SK-N-SH treated with all-trans-retinoic acid at 6 μM for 48 hours (cell line): Measurements from ENCODE around the gene KRTAP10-3.

Experiments
- ATAC-seq: fragments of 200-7000 bp; cut with Tn5 transposase; 3 replicates; pipeline ENCODE4 v1.9.1; 2020; ENCODE audit warnings: mild to moderate bottlenecking, moderate library complexity
- ARNTL ChIP-seq: fragments of 450-650 bp; formaldehyde crosslinking; IDR thresholded peaks from 2 replicates; pipeline ENCODE4 v1.5.0; 2020; ENCODE audit warnings: low read depth, mild to moderate bottlenecking, moderate library complexity, borderline replicate concordance
- BACH2 ChIP-seq: fragments of 250-450 bp; sonication (Bioruptor Pico); IDR thresholded peaks from 2 replicates; pipeline ENCODE4 v1.9.0; 2021; ENCODE audit warnings: mild to moderate bottlenecking, borderline replicate concordance
- CREB5 ChIP-seq: fragments of 250-450 bp; sonication (Bioruptor Pico); IDR thresholded peaks from 2 replicates; pipeline ENCODE4 v1.5.1; 2020; ENCODE audit warnings: low read depth, mild to moderate bottlenecking, moderate library complexity
- CSDC2 ChIP-seq: fragments of 250-450 bp; sonication (Bioruptor Pico); IDR thresholded peaks from 2 replicates; pipeline ENCODE4 v1.5.0; 2020; ENCODE audit warnings: mild to moderate bottlenecking, moderate library complexity
- CSRNP3 ChIP-seq: fragments of 250-450 bp; sonication (Bioruptor Pico); IDR thresholded peaks from 2 replicates; pipeline ENCODE4 v1.5.1; 2021; ENCODE audit warnings: mild to moderate bottlenecking, moderate library complexity
- ESRRG ChIP-seq: fragments of 250-450 bp; sonication (Bioruptor Pico); IDR thresholded peaks from 2 replicates; pipeline ENCODE4 v1.6.1; 2021; ENCODE audit warnings: mild to moderate bottlenecking
- GLIS3 ChIP-seq: fragments of 250-450 bp; sonication (Bioruptor Pico); IDR thresholded peaks from 2 replicates; pipeline ENCODE4 v1.5.0; 2020; ENCODE audit warnings: mild to moderate bottlenecking, moderate library complexity
- ISL1 ChIP-seq: fragments of 250-450 bp; sonication (Bioruptor Pico); IDR thresholded peaks from 2 replicates; pipeline ENCODE4 v2.1.2; 2022; ENCODE audit warnings: mild to moderate bottlenecking, moderate library complexity
- OSR1 ChIP-seq: fragments of 250-450 bp; sonication (Bioruptor Pico); IDR thresholded peaks from 2 replicates; pipeline ENCODE4 v1.8.0; 2022; ENCODE audit warnings: moderate library complexity, mild to moderate bottlenecking, inconsistent platforms
- PATZ1 ChIP-seq: fragments of 250-450 bp; sonication (Bioruptor Pico); IDR thresholded peaks from 2 replicates; pipeline ENCODE4 v1.8.0; 2020; ENCODE audit warnings: mild to moderate bottlenecking, moderate library complexity, borderline replicate concordance
- POU6F1 ChIP-seq: fragments of 250-450 bp; sonication (Bioruptor Pico); IDR thresholded peaks from 2 replicates; pipeline ENCODE4 v1.8.0; 2021; ENCODE audit warnings: low read depth, mild to moderate bottlenecking, moderate library complexity, borderline replicate concordance
- PPARA ChIP-seq: fragments of 250-450 bp; sonication (Bioruptor Pico); IDR thresholded peaks from 2 replicates; pipeline ENCODE4 v1.5.0; 2020; ENCODE audit warnings: mild to moderate bottlenecking, borderline replicate concordance
- RARB ChIP-seq: fragments of 250-450 bp; sonication (Bioruptor Pico); IDR thresholded peaks from 2 replicates; pipeline ENCODE4 v1.8.0; 2021; ENCODE audit warnings: mild to moderate bottlenecking, moderate library complexity
- SNAI2 ChIP-seq: fragments of 250-450 bp; sonication (Bioruptor Pico); IDR thresholded peaks from 2 replicates; pipeline ENCODE4 v1.5.0; 2020; ENCODE audit warnings: mild to moderate bottlenecking, moderate library complexity
- TCF4 ChIP-seq: fragments of 250-450 bp; sonication (Bioruptor Pico); IDR thresholded peaks from 2 replicates; pipeline ENCODE4 v1.8.0; 2021; ENCODE audit warnings: mild to moderate bottlenecking, moderate library complexity, borderline replicate concordance
- TOX ChIP-seq: fragments of 250-450 bp; sonication (Bioruptor Pico); IDR thresholded peaks from 2 replicates; pipeline ENCODE4 v1.8.0; 2021; ENCODE audit warnings: mild to moderate bottlenecking, moderate library complexity, borderline replicate concordance
- TSHZ2 ChIP-seq: fragments of 250-450 bp; sonication (Bioruptor Pico); IDR thresholded peaks from 2 replicates; pipeline ENCODE4 v1.5.0; 2020; ENCODE audit warnings: mild to moderate bottlenecking, moderate library complexity
- ZC3H10 ChIP-seq: fragments of 250-450 bp; sonication (Bioruptor Pico); IDR thresholded peaks from 2 replicates; pipeline ENCODE4 v1.5.1; 2021; ENCODE audit warnings: mild to moderate bottlenecking, moderate library complexity
- ZFP3 ChIP-seq: fragments of 250-450 bp; sonication (Bioruptor Pico); IDR thresholded peaks from 2 replicates; pipeline ENCODE4 v1.5.0; 2020; ENCODE audit warnings: mild to moderate bottlenecking, moderate library complexity
- ZFP30 ChIP-seq: fragments of 450-650 bp; formaldehyde crosslinking; IDR thresholded peaks from 2 replicates; pipeline ENCODE4 v1.5.0; 2022; ENCODE audit warnings: mild to moderate bottlenecking, moderate library complexity
- ZNF565 ChIP-seq: fragments of 450-650 bp; formaldehyde crosslinking; conservative IDR thresholded peaks from 2 replicates; pipeline ENCODE4 v1.5.0; 2020; ENCODE audit warnings: low read depth, mild to moderate bottlenecking, moderate library complexity
- ZNF70 ChIP-seq: fragments of 450-650 bp; formaldehyde crosslinking; IDR thresholded peaks from 2 replicates; pipeline ENCODE4 v1.5.0; 2020; ENCODE audit warnings: mild to moderate bottlenecking, moderate library complexity
- ZNF8 ChIP-seq: fragments of 450-650 bp; formaldehyde crosslinking; IDR thresholded peaks from 2 replicates; pipeline ENCODE4 v1.5.0; 2020; ENCODE audit warnings: mild to moderate bottlenecking, moderate library complexity

The KRTAP10-3 gene

GRCh38 chr21:44524414-44525371, 33.9 kb downstream of the KRTAP10-3 start:
- TF ChIP-seq SNAI2 (CRISPR knock-in tag), result no peak
- TF ChIP-seq ESRRG, result no peak
- no peak for TF ChIP-seq TCF4 (CRISPR knock-in tag)
- no peak for TF ChIP-seq ZNF8 (CRISPR knock-in tag)
- no peak for TF ChIP-seq ZFP30
- no peak for ATAC-seq

GRCh38 chr21:44523567-44524413, 34.8 kb downstream of the KRTAP10-3 start:
- no peak for TF ChIP-seq SNAI2 (CRISPR knock-in tag)
- no peak for TF ChIP-seq ARNTL
- TF ChIP-seq ESRRG, result no peak
- no peak for TF ChIP-seq ZNF70 (CRISPR knock-in tag)
- TF ChIP-seq TSHZ2, result no peak
- TF ChIP-seq PPARA (CRISPR knock-in tag), result no peak
- no peak for TF ChIP-seq CREB5 (CRISPR knock-in tag)
- ATAC-seq, result no peak

- ATAC-seq, result no peak
- no peak for TF ChIP-seq RARB (CRISPR knock-in tag)
- TF ChIP-seq BACH2, result no peak
- no peak for TF ChIP-seq CSDC2
- no peak for TF ChIP-seq ZFP3 (CRISPR knock-in tag)
- TF ChIP-seq CSRNP3 (CRISPR knock-in tag), result no peak
- no peak for TF ChIP-seq TCF4 (CRISPR knock-in tag)
- TF ChIP-seq TSHZ2, result no peak
- no peak for TF ChIP-seq PATZ1 (CRISPR knock-in tag)
- no peak for TF ChIP-seq TOX (CRISPR knock-in tag)
- TF ChIP-seq ESRRG, result no peak
- TF ChIP-seq ZNF70 (CRISPR knock-in tag), result no peak
- no peak for TF ChIP-seq OSR1 (CRISPR knock-in tag)
- TF ChIP-seq POU6F1 (CRISPR knock-in tag), result no peak
- no peak for TF ChIP-seq ISL1 (CRISPR knock-in tag)
- no peak for TF ChIP-seq GLIS3 (CRISPR knock-in tag)
- no peak for TF ChIP-seq ZNF8 (CRISPR knock-in tag)
- no peak for TF ChIP-seq ZNF565
- no peak for TF ChIP-seq ZC3H10
These were observed 35.8 kb downstream of the KRTAP10-3 start for GRCh38 chr21:44522753-44523204.
